MM.1S (cell line): ENCODE results near the gene ATRX.

ENCODE experiments used
- DNase-seq: peaks from one replicate; pipeline ENCODE4 v3.0.0-alpha.2; 2015
- H2AFZ ChIP-seq: fragments of 300-600 bp; sonication (generic); 2 replicates; pipeline ENCODE4 v1.6.0; 2016; ENCODE audit warnings: antibody characterized with exemption, low read length
- H3F3A ChIP-seq: fragments of 300-600 bp; sonication (generic); 2 replicates; pipeline ENCODE4 v1.6.1; 2016; ENCODE audit warnings: mild to moderate bottlenecking, antibody characterized with exemption, low read length, moderate library complexity, mixed read lengths; ENCODE audit not compliant: insufficient read depth
- H3K27ac ChIP-seq: fragments of 300-600 bp; sonication (generic); 2 replicates; pipeline ENCODE4 v1.5.1; 2016; ENCODE audit warnings: mild to moderate bottlenecking, low read length
- H3K27me3 ChIP-seq: fragments of 300-600 bp; sonication (generic); replicated peaks from 2 replicates; pipeline ENCODE4 v1.6.0; 2016; ENCODE audit warnings: low read length; ENCODE audit not compliant: insufficient read depth
- H3K36me3 ChIP-seq: fragments of 300-600 bp; sonication (generic); replicated peaks from 2 replicates; pipeline ENCODE4 v1.6.1; 2016; ENCODE audit warnings: mild to moderate bottlenecking, low read length, mixed read lengths; ENCODE audit not compliant: insufficient read depth
- H3K4me1 ChIP-seq: fragments of 300-600 bp; sonication (generic); 2 replicates; pipeline ENCODE4 v1.6.1; 2016; ENCODE audit warnings: low read length, mixed read lengths
- H3K4me2 ChIP-seq: fragments of 300-600 bp; sonication (generic); 2 replicates; pipeline ENCODE4 v1.6.0; 2016; ENCODE audit warnings: low read depth, low read length
- H3K4me3 ChIP-seq: fragments of 300-600 bp; sonication (generic); 2 replicates; pipeline ENCODE4 v1.5.1; 2016; ENCODE audit warnings: low read length, mixed read lengths
- H3K79me2 ChIP-seq: fragments of 300-600 bp; sonication (generic); 2 replicates; pipeline ENCODE4 v1.6.1; 2016; ENCODE audit warnings: mixed run types, low read length, mixed read lengths
- H3K9ac ChIP-seq: fragments of 300-600 bp; sonication (generic); 2 replicates; pipeline ENCODE4 v1.6.1; 2016; ENCODE audit warnings: low read length, mixed read lengths
- H3K9me2 ChIP-seq: fragments of 300-600 bp; sonication (generic); replicated peaks from 2 replicates; pipeline ENCODE4 v1.6.1; 2016; ENCODE audit warnings: mild to moderate bottlenecking, low read length, mixed read lengths; ENCODE audit not compliant: insufficient read depth
- H3K9me3 ChIP-seq: fragments of 300-600 bp; sonication (generic); replicated peaks from 2 replicates; pipeline ENCODE4 v1.6.1; 2016; ENCODE audit warnings: mild to moderate bottlenecking, low read length, mixed read lengths; ENCODE audit not compliant: insufficient read depth
- H4K20me1 ChIP-seq: fragments of 300-600 bp; sonication (generic); 2 replicates; pipeline ENCODE4 v1.6.1; 2016; ENCODE audit warnings: mild to moderate bottlenecking, low read length, moderate library complexity, mixed read lengths; ENCODE audit not compliant: insufficient read depth
- CTCF ChIP-seq: fragments of 300-600 bp; sonication (generic); IDR thresholded peaks from 2 replicates; pipeline ENCODE4 v1.5.1; 2016; ENCODE audit warnings: antibody characterized with exemption, low read length, mixed read lengths
- EZH2 ChIP-seq: fragments of 300-600 bp; sonication (generic); optimal IDR thresholded peaks from 2 replicates; pipeline ENCODE3; 2017; ENCODE audit warnings: low read depth, mild to moderate bottlenecking, antibody characterized with exemption, low read length, mixed read lengths
- EZH2phosphoT487 ChIP-seq: fragments of 300-600 bp; sonication (generic); IDR thresholded peaks from 2 replicates; pipeline ENCODE4 v1.6.1; 2018; ENCODE audit warnings: antibody characterized with exemption, low read length

Gene ATRX

GRCh38 chrX:77698242-77698641 is 87.8 kb downstream of the ATRX start:
- Histone ChIP-seq H3K9me3 (no peaks in the 10 kb centered on the region), H4K20me1 (no peaks in the 10 kb centered on the region), H3K4me3 (no peak overlapping the region), H3K79me2 (peaks cover 51% of the 10 kb centered on the region), H3K4me1 (peaks cover 39% of the 10 kb centered on the region), H3F3A (peaks cover 20% of the 10 kb centered on the region), H3K4me2 (peak overlapping the region; percentile 43), H2AFZ (no peak overlapping the region), H3K9ac (no peak overlapping the region), H3K27ac (peak overlapping the region; percentile 54; the same call in 1 of the 2 replicates), H3K36me3 (no peaks in the 10 kb centered on the region), H3K9me2 (no peaks in the 10 kb centered on the region), H3K27me3 (no peaks in the 10 kb centered on the region)
- DNase-seq, result peak; percentile 76
- TF ChIP-seq EZH2, result no peak

GRCh38 chrX:77694491-77694890 is 91.5 kb downstream of the ATRX start:
- no peaks in the 10 kb centered on the region for H3K27me3 ChIP-seq

GRCh38 chrX:77693594-77693993 is 92.4 kb downstream of the ATRX start:
- Histone ChIP-seq H3K79me2 (peaks cover 46% of the 10 kb centered on the region), H3K9me3 (no peaks in the 10 kb centered on the region), H3K4me3 (peak overlapping the region; percentile 46), H2AFZ (no peak overlapping the region), H3F3A (peaks cover 20% of the 10 kb centered on the region), H3K9me2 (no peaks in the 10 kb centered on the region), H3K4me1 (peaks cover 35% of the 10 kb centered on the region), H3K27me3 (no peaks in the 10 kb centered on the region), H3K9ac (no peak overlapping the region; the same call in 1 of the 2 replicates), H3K27ac (peak overlapping the region; percentile 47; the same call in 1 of the 2 replicates), H3K4me2 (peak overlapping the region; percentile 66), H3K36me3 (no peaks in the 10 kb centered on the region), H4K20me1 (no peaks in the 10 kb centered on the region)
- TF ChIP-seq EZH2phosphoT487 (no peak), EZH2 (no peak), CTCF (no peak)
- DNase-seq, result peak; percentile 64

More at GRCh38 chrX:77694491-77694890, 91.5 kb downstream of the ATRX start:
- TF ChIP-seq EZH2phosphoT487, result no peak
- no peak for TF ChIP-seq CTCF
- no peak for TF ChIP-seq EZH2
- no peak for DNase-seq
- Histone ChIP-seq H3K9me2 (no peaks in the 10 kb centered on the region), H2AFZ (no peak overlapping the region), H3K9me3 (no peaks in the 10 kb centered on the region), H3K9ac (no peak overlapping the region), H3K79me2 (peaks cover 52% of the 10 kb centered on the region), H4K20me1 (no peaks in the 10 kb centered on the region), H3K36me3 (no peaks in the 10 kb centered on the region), H3K27ac (peak overlapping the region; percentile 47; the same call in 1 of the 2 replicates), H3K4me1 (peaks cover 40% of the 10 kb centered on the region), H3F3A (peaks cover 22% of the 10 kb centered on the region), H3K4me3 (peak overlapping the region; percentile 46; the same call in 1 of the 2 replicates), H3K4me2 (peak overlapping the region; percentile 66)

- H4K20me1 ChIP-seq, result no peaks in the 10 kb centered on the region
- no peaks in the 10 kb centered on the region for H3K27me3 ChIP-seq
- H3F3A ChIP-seq, result peaks cover 12% of the 10 kb centered on the region; the same call in 1 of the 2 replicates
- H2AFZ ChIP-seq, result no peak overlapping the region
- no peaks in the 10 kb centered on the region for H3K9me3 ChIP-seq
- no peak overlapping the region for H3K4me2 ChIP-seq
- DNase-seq, result no peak
- peaks cover 26% of the 10 kb centered on the region for H3K4me1 ChIP-seq
- H3K9me2 ChIP-seq, result no peaks in the 10 kb centered on the region
- no peak overlapping the region for H3K4me3 ChIP-seq
- no peak overlapping the region for H3K27ac ChIP-seq
- H3K9ac ChIP-seq, result no peak overlapping the region
- peaks cover 43% of the 10 kb centered on the region for H3K79me2 ChIP-seq
- no peak for TF ChIP-seq CTCF
- no peak for TF ChIP-seq EZH2phosphoT487
- TF ChIP-seq EZH2, result no peak
- no peaks in the 10 kb centered on the region for H3K36me3 ChIP-seq
Observed at GRCh38 chrX:77691916-77692315, 94.1 kb downstream of the ATRX start.
